Left forelimb (tissue), 1 donor: ENCODE results near the gene CRACR2A.

Experiments used
- DNase-seq: peaks from one replicate; pipeline ENCODE4 v3.0.0-alpha.2; 2018; ENCODE audit warnings: low spot score

Gene CRACR2A

DNA sequence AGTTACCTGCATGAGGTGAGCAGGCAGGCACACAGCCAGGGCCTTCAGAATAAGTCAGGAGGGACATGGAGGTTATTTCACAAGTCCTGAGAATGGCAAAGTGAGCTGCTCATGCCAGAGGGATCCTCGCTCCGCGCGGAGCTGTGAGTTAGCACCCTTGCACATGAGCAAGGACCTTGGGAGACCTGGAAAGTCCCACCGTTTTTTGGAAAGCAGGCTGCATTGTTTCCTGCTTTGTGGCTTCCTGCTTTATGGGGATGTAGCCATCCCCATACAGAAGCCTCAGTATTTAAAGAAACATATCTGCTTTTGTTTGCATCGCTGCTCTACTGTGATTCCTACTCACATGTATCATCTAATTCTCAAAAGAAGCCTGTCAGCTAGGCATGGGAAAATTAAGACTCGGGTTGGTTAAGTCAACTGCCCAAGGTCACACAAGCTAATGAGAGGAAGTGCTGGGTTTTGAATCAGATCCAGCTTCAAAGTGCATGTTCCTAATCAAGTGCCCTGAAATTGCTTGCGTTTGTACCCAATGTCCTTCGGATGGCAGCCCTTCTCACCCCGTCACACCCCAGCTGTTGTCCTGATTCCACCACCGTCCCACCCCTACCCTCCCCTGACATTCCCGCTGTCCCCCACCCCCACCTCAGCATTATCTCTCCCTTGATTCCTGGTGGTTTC lies 106.2 kb downstream of the CRACR2A start:
- no peak for DNase-seq

DNA sequence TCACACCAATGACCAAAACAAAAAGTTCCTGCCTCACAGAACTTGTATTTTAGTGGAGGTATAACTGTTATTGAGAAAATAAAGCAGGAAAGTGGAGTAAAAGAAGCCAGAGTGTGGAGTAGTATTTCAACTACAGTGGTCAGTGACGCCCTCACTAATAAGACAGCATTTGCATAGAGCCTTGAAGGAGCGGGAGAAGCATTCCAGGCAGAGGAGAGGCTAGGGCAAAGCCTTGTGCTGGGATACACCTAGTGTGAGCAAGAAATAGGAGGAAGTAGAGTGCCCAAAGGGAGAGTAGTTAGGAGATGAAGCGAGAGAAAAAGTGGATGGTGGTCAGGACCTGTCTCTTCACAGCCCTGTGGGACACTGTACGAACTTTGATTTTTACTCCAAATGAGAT lies 107.8 kb downstream of the CRACR2A start:
- no peak for DNase-seq

GRCh38 chr12:3644104-3644503 lies 108.8 kb downstream of the CRACR2A start:
- DNase-seq: no peak

DNA sequence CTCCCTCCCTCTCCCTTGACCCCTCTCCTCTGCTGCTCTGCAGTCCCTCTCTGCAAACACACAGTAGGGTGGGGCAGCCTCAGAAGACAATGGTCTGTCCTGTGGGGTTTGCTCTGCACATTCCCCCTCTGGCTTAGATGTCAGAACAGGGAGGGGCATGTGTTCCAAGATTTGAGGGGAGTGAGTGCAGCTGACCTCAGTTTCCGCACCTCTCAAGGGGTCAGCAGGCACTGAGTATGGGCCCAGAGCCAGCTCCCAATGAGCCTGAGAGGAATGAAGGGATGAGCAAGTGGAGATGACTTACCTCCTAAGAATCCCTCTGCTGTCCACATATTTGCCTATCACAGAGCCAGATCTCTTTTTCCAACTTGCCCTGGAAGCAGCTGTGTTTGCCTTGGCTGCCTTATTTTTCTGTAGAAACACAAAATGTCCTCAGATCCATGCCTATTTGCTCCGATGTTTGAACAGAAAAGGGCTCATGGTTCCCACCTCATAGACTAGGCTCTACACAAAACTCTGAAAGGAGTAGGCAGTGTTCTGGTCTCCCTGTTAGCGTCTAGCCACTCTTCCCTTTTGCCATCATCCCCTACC lies 111.4 kb downstream of the CRACR2A start:
- DNase-seq: no peak

- DNase-seq: no peak
Measured at GRCh38 chr12:3636328-3636727, 116.6 kb downstream of the CRACR2A start.

DNA sequence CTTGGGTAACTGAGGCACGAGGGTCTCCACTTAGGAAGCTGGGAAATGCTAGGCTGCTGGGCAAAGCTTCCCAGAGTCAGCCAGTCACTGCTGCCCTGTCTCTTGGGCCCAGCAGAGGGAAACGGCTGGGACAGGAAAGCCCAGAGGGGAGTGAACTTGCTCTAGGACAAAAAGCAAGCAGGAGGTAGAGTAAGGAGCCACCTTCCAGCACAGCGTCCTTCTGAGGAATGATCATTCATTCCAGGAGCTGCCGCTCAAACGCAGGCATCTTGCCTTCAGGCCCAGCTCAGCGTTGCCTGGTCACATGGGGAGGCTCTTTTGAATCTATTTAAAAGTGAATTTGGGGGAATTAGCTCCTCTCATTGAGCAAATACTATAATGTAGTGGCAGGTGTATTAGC lies 118.6 kb downstream of the CRACR2A start:
- peak; percentile 28 for DNase-seq

DNA sequence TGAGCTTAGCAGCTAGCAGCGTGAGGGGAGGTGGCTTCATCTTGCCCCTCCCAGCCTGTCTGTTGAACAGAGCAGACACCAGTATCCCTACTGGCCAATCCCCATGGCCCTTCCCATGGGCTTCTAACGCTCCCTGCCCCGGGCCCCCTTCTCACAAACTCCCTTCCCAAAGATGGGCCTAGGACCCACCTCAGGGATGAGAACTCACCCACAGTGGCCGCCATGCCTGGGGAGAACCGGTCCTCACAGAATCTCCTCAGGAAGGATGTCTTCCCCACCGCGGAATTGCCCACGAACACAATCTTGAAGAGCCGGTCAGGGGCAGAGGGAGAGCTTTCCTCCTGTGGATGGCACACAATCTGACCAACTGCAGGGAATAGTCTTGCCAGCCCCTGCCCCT lies 119.5 kb downstream of the CRACR2A start:
- peak; percentile 60 for DNase-seq

GRCh38 chr12:3632754-3633153 lies 120.2 kb downstream of the CRACR2A start:
- DNase-seq: peak; percentile 47

GRCh38 chr12:3632256-3632655 lies 120.7 kb downstream of the CRACR2A start:
- DNase-seq: peak; percentile 5

- peak; percentile 26 for DNase-seq
Measured at GRCh38 chr12:3631759-3632158, 121.2 kb downstream of the CRACR2A start.

DNA sequence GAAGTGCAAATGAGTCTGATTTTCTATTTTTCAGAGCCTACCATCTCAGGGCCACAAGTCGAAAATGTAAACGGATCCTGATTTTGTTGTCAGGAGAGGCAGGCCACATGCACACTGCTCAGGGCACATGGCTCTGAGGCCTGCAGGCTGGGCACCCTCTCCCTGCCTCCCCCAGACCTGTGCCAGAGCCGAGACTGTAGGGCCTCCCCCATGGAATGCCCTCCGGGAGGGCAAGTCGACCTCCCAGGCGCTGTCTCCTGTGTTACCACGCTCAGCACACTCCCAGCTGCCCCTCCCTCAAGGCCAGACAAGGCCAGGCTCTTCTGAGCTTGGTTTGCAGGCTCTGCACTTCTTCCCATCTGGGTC lies 121.7 kb downstream of the CRACR2A start:
- peak; percentile 12 for DNase-seq

DNA sequence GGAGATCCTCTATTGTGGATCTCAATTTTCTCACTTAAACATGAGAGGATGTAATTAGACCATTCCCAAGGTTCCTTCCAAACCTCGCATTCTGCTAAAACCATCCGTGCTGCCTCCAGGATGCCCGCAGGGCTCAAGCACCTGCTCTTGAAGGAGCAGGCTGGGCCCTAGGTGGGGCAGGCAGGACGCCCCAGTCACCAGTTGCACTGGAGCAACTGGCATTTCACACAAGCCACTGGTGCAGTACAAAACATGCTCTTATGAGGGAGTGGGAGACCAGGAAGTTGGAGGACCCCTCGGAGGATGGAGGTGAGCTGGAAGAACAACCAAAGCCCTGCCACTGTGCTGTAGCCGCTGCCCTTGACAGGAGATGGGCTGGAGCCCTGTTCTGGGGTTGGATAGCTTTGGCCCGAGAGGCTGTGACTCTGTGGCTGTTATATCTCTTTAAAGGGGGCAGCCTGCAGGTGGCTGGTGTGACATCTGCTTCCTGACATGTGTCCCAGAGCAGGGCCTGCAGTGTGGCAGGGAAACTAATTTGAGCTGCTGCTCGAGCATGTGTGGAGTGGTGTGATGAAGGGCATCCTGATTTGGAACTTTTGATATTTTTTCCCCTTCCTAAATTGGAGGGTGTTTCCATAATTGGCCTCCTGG lies 122.2 kb downstream of the CRACR2A start:
- peak; percentile 18 for DNase-seq

GRCh38 chr12:3630111-3630510 lies 122.8 kb downstream of the CRACR2A start:
- peak; percentile 15 for DNase-seq

DNA sequence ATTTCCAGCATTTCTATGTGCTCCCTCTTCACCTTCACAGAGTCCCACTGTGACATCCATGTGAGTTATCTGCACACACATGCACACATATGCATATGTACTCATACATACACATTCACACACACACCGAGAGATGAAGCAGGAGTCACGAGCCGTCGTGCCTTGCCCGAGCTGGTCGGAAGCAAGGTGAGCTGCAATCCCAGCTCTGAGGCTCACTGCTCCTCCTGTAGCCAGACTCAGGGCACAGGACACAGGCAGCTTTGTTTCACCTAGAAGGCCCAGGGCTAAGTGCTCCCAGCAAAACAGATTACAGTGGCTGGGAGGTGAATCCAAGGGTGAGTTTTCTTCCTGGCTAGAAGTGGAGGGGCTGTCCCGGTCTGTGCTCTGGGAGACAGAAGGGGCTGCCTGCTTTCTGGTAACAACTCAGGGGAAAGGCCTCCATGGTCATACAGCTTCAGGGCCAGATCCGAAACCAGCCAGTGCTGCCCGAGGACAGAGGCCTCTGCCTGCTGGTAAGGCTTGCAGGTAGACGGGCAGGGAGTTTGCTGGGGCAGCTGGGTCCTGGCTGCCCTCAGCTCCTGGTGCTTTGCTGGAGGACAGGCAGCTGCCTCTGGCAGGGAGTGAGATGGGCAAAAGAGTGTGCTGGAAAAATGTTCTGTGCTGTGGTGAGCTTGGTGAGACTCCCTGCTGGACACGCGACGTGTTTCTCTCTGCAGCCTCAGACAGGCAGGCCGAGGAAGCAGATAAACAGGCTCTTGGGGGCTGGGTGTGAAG lies 123.7 kb downstream of the CRACR2A start:
- DNase-seq: peak; percentile 48

DNA sequence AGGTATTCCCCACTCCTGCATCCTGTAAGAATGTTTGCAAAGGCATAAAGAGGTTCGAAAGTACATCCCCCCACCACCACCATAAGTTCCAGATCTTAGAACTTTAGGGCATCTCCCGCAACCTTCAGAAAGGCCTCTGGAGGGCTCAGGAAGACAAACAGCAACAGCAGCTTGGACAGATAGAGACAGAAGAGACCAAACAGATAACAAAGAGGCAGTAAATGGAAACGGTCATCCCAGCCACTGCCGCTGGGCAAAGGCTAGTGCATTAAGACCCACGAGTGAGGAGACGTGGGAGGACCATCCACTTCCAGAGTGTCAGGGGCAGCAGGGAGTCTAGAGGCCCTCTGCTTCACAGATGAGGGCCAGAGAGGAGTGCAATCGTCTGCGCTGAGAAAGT lies 124.3 kb downstream of the CRACR2A start:
- no peak for DNase-seq

GRCh38 chr12:3627336-3627735 lies 125.6 kb downstream of the CRACR2A start:
- DNase-seq: peak; percentile 2

DNA sequence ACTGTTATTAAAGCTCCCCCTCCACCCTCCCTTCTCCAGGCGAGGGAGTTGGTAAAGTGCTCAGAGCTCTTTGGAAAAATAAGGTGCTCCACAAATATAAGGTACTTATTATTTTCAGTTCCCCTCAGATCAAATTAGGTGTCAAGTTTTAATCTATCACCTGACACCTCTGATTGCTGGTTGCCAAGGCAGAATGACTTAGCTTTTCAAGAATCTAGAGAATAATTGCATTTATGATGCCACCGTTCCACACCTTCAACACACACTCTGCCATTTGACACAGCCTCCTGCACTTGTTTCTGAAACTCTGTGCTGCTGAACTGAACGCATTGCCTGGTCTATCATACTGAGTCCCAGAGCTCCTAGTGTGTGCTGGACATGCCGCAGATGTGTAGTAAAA lies 128.6 kb downstream of the CRACR2A start:
- no peak for DNase-seq

DNA sequence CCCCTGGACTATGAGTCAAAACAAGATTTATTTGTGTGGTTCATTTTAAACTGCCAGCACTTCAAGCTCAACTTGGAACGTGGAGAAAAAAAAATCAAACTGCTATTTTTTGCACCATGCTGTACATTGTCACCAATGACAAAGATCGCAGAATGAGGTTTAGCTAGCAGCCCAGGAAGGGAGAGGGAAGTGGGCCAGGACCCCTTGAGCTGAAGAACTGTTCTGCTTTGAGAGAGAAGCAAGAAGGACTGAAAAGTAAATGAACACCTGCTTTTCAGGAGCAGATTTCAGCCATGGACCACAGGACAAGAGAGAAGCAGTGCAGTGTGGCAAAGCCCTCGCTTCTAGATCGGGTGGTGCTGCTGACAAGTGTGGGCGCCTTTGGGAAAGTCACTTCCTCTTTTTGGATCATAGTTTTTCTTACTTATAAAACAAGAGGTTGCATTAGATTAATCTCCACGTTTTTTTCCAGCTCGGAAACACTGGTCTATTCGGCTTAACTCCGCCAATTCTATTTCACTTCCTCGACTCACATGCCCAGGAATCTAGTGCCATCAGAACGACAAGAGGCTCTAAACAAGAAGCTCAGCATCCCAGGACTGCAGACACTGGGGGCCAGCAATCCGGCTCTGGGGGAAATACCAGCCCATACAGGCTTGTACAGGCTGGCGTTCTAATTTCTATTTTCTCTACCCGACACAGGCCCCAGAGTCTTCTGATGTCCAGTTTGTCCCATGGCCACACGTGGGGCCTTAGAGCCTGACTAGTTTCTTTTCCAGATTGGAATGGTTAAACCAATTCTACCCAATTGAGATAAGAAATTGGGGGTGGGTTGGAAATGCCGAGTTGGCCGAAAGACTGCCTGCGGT lies 129.9 kb downstream of the CRACR2A start:
- no peak for DNase-seq

DNA sequence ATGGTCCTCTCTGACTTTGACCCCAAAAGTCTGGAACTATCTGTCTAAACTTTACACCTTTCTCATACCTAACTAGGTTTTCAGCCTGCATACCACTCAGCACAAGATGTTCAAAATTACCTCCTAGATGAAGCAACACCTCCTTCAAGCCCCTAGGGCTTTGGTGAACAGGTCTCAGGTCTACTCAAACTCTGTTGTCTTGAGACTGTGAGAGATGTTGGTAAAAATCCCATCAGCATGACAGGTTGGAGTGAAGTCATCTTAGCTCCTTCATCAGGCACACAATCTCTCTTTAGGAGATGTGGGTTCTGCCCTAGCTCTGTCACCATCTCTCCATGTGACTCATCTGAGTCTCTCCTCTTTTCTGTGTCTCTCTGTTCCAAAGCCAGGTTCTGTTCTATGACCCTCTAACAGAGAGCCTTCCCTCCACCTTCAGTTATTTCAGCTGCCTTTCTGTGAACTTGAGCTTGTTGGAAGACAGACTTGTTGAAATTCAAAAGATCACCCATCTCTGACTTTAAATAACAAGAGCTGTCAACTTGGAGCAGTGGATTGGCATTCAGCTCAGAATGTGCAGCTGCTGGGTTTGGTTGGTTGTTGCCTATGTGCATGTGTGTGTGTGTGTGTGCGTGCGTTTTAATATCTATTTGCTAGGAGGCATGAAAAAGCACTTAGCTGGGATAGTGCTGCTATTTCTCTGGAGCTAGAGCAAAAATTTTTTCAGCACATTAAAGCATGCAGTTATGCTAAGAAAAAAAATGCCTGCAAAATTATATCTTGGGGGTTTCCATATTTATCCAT lies 130.7 kb downstream of the CRACR2A start:
- DNase-seq: no peak

DNA sequence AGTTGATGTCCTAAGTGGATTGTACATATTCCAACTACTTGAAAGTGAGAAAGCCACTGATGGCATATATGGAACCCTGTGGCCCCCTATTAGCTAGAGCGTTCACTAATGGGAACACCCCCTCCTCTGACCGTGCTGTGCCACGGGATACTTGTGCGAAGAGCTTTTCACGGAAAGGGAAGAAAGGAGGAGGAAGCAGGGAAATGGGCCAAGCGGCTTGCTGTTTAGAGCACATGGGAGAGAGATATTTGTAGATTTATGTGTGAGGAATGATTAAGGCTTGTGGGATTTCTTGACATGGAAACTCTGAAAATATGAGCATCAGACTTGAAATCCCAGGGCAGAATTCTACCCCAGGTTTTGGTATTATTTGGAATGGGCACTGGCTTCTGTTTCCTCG lies 132.1 kb downstream of the CRACR2A start:
- no peak for DNase-seq

DNA sequence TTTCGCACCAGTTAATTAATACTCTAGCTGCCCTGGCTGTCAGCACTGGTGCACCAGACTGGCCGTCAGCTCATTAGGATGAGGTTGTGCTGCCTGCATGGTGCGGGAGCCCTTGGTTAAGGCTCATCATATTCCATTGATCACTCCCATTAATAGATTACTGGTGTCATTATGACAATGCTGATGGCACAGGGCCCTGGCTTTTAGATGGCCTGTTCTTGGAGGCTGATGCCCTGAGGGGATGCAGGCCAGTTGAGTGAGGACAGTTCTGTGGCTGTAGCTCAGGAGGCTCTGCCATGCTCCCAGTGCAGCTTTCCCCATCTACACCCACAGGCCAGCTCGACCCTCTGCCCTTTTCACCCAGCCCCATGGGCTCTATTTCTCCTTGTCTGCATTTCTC lies 135.3 kb downstream of the CRACR2A start:
- no peak for DNase-seq
